ENCODE data around the gene LRRC7.
"Not testable (repeated sequence)": the region's sequence is repeated elsewhere in the genome, so short reads cannot be mapped to it uniquely, and the experiment has no call there.

LRRC7 gene

GRCh38 chr1:69697340-69697739, 129.6 kb downstream of the LRRC7 start:
- no peak for DNase-seq (ENCODE audit: low read depth)

DNA sequence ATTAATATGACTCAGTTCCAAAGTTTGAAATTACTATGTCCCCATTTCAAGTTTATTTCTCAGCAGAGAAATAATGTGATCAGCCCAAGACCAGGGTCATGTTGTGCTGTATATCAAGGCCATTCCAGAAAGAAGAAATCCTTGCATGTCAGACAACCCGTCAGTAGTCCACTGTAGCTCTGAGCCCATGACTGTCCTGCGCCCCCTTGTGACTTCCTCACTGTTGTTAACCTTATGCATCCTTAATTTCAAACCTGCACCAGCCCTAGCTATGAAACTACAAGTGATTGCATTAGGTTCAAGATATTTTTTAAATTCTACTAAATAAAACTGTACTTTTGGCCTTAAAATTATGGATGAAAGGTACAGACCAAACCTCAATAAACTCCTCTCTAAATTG, 133.0 kb downstream of the LRRC7 start:
- DNase-seq (ENCODE audit: low read depth): peak; percentile 8

- no peak for DNase-seq (ENCODE audit: low read depth)
Measured at GRCh38 chr1:69702085-69702484, 134.4 kb downstream of the LRRC7 start.

DNA sequence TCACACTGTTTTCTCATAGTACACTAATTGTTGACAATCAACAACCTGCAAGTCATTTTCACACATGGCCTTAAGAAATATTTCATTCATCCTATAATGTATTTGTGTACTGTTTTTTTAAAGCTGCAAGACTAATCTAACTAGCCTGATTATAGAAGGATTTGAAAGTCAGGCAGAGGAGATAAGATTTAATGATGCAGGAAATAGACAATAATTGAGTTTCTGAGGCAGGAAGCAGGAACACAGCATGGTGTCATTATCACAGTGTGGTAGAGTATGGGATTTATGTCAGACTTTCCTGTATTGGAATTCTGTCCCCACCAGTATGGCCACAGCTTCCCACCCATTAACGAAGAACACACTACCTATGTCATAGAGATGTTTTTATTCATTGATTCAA, 138.8 kb downstream of the LRRC7 start:
- DNase-seq (ENCODE audit: low read depth): no peak

- no peak for DNase-seq (ENCODE audit: low read depth)
Measured at GRCh38 chr1:69707103-69707502, 139.4 kb downstream of the LRRC7 start.

DNA sequence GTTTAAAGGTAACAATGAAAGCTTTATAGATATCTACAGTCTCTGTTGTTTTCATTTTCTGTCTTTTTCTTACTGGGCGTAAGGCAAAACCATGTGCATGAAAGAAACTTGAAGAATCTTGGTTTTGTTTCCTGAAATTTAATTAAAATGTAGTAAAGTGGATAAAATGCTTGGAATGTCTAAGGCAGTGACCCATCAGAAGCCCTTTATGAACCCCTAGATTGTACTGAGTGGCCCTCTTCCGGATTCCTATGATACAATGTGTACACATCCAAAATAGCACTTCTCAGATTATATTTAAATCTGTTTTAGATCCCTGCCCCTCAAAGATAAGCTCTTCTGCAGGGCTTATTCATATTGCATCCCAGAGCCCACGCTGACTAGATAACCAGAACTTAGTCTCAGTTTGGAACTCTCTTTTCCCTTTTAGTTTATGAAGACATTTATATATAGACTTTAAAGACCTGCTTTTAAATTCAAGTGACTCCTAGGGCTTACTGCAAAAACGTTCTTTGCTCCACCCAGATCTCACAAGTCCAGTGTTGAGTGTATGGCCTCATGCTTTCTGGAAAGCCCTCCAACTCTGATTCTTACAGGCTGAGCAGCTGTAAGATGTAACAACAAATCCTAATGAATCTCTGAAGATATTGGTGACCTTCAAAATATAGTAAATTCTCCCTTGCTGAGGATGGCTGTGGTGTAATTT, 142.9 kb downstream of the LRRC7 start:
- DNase-seq (ENCODE audit: low read depth): no peak

GRCh38 chr1:69711190-69711930, 143.6 kb downstream of the LRRC7 start:
- DNase-seq (ENCODE audit: low read depth): no peak

GRCh38 chr1:69717834-69718233, 150.1 kb downstream of the LRRC7 start:
- not testable (repeated sequence) for DNase-seq (ENCODE audit: low read depth)

DNA sequence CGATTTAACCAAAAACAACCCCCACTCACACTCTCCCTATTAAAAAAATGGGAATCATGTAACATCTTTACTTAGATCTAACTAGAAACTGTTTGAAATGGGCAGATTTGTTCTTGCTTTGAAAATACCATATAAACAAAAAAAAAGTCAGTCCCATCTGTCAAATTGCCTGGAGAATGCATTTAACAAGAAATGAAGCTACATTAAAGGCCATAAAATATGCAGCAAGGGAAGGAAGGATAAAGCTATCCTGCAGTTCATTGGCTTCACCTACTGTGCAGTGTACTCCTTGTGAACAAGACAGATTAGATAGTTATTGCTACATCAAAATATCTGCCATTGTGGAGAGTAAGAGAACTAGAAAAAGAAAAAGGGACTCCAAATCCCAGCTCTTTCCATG, 160.5 kb downstream of the LRRC7 start:
- no peak for DNase-seq (ENCODE audit: low read depth)

DNA sequence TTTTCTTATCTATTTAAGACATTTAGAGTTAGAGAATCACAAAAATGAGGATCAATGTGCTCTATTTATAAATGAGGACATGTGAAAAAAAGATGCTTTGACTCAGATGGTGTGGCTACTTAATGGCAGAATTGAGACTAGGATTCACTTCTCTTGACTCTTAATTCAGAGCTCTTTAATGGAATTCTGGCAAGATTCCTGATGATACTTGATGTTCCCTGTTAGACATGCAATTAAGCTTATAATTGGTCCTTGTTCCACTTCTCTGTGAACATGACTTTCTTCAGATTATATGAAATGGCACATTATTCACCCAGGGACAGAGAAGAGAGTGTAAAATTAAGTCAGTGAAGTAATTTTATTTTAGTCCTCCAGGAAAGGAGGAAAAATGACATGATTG, 165.3 kb downstream of the LRRC7 start:
- DNase-seq (ENCODE audit: low read depth): no peak

DNA sequence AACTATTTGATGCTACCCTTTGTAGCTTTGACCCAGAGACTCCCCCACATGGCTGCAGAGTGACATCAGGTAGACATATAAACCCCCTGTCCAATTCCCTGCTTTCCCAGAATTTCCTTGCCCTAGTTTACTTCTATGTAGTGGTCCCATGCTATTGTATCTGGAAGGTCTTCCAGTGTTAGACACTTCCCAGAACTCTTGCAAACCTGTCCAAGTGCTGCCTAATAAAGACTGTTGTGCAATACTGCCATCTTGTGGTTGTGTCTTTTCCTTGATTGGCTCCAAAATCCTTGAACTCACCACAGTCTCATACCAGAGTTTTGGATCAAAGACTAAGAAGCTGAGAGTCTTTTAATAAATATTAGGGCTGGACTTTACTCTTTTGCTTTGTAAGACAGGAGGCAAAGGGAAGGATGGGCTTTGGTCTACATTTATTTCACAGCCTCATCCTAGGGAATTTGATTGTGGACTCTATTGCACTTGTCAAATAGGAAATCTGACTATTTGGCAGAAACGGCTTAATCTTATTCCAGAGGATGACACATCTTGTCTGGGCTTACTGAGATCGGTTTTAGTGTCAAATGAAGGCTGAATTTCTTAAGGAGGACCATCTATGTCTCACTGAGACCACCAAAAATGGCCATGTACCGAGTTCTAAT, 169.9 kb downstream of the LRRC7 start:
- peak; percentile 57 for DNase-seq (ENCODE audit: low read depth)

DNA sequence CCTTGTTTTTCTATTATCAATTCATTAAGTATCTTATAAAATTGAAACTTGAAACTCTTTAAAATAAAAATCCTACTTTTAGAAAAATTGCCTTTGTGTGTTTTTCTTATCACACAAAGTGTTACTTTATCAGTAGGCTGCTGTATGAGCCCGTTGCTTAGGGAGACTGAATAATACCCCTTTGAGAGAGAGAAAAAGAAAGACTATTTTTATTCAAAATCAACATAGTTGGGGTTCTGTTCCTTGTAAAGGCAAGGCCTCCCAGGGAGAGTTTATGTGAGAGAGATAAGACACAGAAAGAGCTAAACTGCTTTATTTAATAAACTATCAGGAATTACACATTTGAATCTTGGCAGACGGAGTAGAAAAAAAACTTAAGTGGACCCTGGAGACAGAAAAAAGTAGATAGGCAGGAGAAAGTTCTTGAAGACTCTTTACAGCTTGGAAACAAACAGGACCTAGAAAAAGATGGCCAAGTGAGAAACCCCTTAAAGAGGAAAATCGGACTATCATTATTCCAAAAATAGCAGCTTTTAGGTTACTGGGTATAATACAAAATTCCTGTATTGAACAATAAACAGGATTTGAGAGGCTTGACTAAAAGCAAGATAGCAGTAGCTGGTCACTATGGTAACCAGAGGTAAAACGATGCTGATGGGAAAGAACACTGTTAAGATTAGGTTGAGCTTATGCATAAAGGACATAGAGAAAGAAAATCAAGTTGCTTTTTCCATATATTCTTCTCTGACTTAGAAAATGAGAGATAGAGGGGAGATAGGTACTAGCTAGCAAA, 170.9 kb downstream of the LRRC7 start:
- DNase-seq (ENCODE audit: low read depth): no peak

DNA sequence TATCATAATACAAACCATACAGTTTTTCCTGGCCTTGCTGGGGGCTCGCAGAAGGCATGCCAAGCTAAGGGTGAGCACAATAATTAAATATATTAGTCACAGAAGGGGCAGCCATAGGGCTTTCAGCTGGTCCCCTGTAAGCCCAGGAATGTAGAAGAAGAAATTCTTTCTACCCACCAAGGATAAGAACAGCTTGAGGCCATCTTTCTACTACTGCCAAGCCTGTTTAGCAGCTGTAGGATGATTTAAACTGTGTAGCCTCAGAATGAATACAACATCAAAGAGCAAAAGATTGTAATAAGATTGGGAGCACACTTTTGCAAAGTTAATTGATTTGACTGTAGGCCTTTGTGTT, 171.5 kb downstream of the LRRC7 start:
- no peak for DNase-seq (ENCODE audit: low read depth)

- no peak for DNase-seq (ENCODE audit: low read depth)
Measured at GRCh38 chr1:69743146-69743545, 175.4 kb downstream of the LRRC7 start.

DNA sequence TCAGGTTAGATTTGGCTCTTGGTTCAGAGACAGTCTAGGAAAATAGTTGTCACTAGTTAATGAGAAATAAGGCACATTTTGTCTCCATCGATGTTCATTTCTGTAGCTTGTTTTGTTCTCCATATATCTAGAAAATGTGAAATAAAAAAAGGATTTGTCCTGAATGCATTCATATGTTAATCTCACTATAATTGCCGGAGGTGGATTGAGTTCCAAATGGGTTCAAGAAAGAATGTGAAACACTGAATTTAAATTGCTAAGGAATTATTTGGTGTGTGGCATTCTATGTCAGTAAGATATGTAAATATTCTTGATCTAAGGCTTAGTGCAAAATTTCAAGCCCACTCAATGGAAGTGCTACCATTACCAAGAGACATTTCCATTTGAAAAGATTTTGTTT, 176.7 kb downstream of the LRRC7 start:
- DNase-seq (ENCODE audit: low read depth): no peak

GRCh38 chr1:69747207-69747606, 179.5 kb downstream of the LRRC7 start:
- DNase-seq (ENCODE audit: low read depth): no peak

- no peak for DNase-seq (ENCODE audit: low read depth)
Measured at GRCh38 chr1:69750638-69751037, 182.9 kb downstream of the LRRC7 start.

DNA sequence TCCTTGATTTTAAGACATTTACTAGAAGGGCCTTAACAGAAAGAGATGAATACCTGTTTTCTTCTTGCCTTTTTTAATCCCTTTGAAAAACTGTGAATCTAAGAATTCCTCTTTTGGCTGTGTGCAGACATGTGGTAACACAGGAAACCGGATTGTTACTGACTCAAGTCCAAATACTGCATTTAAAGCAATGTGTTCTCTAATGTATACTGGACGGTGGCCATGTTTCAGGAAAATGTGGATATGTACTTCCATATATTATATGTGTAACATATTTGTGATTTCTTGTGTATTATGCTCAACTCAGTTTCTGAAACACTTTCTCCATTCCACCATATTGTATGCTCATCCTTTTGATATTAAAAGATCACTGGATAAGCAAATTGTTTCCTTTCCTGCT, 185.1 kb downstream of the LRRC7 start:
- no peak for DNase-seq (ENCODE audit: low read depth)

GRCh38 chr1:69754521-69754920, 186.8 kb downstream of the LRRC7 start:
- no peak for DNase-seq (ENCODE audit: low read depth)

DNA sequence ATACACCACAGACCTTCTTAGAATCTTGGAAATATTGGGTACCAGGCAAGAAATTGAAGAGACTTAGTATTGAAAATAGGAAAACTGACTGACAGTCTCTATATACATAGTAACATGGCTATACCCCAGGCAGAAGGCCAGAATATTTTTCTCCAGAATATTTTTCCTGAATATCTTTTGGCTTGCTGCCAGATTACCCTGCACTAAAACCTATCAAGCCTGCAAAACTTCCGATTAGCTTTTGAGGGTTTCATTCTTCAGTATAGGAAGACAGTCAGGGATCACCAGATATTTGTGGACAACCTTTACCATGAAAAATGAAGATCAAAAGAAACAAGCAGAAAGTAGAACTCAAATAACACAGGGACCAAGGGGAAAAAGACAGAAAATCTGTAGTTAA, 187.9 kb downstream of the LRRC7 start:
- no peak for DNase-seq (ENCODE audit: low read depth)

DNA sequence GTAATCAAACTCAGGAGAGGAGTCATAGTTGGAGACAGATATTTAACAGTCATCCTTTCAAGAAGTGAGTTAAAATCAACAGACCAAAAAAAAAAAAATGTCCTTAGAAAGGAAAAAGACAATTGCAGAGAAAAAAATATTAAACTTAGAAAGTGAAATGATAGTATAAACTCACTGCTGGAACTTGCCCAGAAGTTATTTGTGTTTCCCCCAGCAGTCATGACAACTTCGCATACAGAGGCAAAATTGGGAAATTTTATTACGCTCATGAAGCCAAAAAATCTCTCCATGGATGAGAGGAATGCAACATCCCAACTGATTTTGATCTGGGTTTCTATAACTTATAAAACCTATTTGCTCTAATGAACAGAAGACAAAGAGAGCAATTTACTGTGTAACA, 198.2 kb downstream of the LRRC7 start:
- no peak for DNase-seq (ENCODE audit: low read depth)

DNA sequence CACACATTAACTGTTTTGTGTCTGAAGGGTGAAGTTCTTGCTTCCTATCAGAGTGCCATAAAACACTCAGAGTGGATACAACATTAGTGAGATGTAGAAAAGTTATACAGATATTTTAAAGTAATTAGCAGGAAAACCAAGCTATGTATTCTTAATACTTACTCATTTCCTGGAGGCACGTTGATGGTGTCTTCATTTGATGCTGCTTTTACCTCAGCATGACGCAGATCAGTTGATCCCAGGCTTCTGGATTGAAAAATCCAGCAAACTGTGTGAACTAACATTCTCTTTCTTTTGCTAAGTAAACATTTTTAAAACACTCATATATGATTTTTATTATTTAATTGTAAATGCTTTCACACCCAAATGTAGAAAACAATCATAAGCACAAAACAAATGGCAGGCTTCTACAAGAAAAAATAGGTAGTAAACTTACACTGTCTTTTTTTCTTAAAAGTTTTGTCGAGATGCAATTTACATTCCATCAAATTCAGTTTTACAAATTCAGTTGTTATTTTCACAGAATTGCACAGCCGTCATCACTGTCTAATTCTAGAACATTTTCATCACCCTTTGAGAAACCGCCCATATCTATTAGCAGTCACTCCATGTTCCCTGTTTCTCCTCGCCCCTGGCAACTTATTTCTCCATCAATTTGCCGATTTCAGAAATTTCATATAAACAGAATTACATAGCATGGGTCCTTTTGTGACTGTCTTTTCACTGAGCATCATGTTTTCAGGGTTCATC, 198.9 kb downstream of the LRRC7 start:
- DNase-seq (ENCODE audit: low read depth): no peak
